ENCODE data around the gene GPC6.
A peak's percentile ranks its signal among the peaks of the same experiment; 100 is the strongest.

GPC6 gene

GRCh38 chr13:93758575-93758974 lies 532.0 kb downstream of the GPC6 start:
- DNase-seq, result no peak

- no peak for DNase-seq
Measured at GRCh38 chr13:93762708-93763426, 536.3 kb downstream of the GPC6 start.

- no peak for DNase-seq
Measured at GRCh38 chr13:93765062-93765461, 538.5 kb downstream of the GPC6 start.

GRCh38 chr13:93765811-93766210 lies 539.2 kb downstream of the GPC6 start:
- DNase-seq, result no peak

GRCh38 chr13:93766719-93767118 lies 540.1 kb downstream of the GPC6 start:
- no peak for DNase-seq

- DNase-seq, result no peak
Measured at GRCh38 chr13:93767180-93767916, 540.7 kb downstream of the GPC6 start.

GRCh38 chr13:93767917-93768409 lies 541.4 kb downstream of the GPC6 start:
- DNase-seq, result no peak

DNA sequence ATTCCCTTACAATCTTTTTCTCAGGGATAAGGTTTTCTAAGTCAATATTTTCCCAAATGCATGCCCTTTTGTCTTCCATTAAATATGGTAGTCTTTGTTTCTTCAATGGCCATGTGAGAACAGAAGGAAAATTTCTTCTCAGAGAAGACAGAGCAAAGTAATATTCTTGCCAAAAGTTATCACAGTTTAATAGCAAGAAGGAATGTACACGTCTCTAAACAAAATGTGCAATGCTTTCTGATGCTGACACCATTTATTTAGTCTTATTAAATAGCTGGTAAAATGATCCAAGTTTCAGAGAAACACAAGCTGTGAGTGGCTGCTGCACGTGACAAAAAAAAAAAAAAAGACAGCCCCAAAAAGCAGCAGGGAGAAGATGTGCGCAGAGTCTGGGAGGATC lies 542.5 kb downstream of the GPC6 start:
- DNase-seq, result no peak

GRCh38 chr13:93769607-93770006 lies 543.0 kb downstream of the GPC6 start:
- no peak for DNase-seq

GRCh38 chr13:93771227-93771626 lies 544.6 kb downstream of the GPC6 start:
- DNase-seq, result no peak

GRCh38 chr13:93771782-93772181 lies 545.2 kb downstream of the GPC6 start:
- DNase-seq, result no peak

GRCh38 chr13:93774506-93774905 lies 547.9 kb downstream of the GPC6 start:
- no peak for DNase-seq

GRCh38 chr13:93775027-93775426 lies 548.4 kb downstream of the GPC6 start:
- DNase-seq, result no peak

- DNase-seq, result no peak
Measured at GRCh38 chr13:93775507-93776108, 549.0 kb downstream of the GPC6 start.

GRCh38 chr13:93776936-93777335 lies 550.3 kb downstream of the GPC6 start:
- DNase-seq, result no peak

DNA sequence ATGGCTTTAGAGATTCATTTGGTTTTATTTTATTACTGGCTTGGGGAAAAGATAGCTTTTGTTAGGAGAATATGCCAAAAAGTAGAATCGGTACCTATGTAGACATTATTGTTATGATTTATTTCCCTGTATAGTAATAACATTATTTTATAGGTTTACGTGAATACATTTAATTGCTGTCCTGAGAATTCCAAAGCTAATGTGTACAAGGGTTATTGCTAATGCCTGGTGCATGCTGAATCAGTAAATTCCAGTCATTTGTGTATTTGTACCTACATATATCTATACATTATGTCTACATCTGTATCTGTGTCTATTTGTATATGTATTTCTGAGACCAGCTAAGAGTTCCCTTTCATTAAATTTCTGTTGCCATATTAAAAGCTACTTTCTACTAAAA lies 550.9 kb downstream of the GPC6 start:
- no peak for DNase-seq

GRCh38 chr13:93778548-93778947 lies 551.9 kb downstream of the GPC6 start:
- no peak for DNase-seq

- no peak for DNase-seq
Measured at GRCh38 chr13:93784191-93784590, 557.6 kb downstream of the GPC6 start.

- peak; percentile 38 for DNase-seq
Measured at GRCh38 chr13:93786846-93787489, 560.4 kb downstream of the GPC6 start.

DNA sequence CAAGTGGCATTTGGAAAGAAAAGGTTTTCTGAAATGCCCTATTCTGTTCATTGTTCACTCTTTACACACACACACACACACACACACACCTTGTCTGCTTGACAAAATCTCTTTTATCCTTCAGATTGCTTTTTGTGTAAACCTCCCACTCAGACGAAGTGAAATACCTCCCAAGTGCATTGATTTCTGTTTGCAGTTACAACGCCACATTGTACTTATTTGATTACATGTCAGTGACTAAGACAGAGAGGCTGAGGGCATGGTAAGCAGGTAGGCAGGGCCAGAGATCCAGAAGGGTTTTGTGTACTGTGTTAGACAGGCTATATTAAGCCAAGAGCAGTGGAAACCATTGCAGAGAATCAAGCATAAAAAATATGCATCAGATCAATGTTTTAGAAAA lies 561.8 kb downstream of the GPC6 start:
- no peak for DNase-seq

GRCh38 chr13:93789058-93789457 lies 562.5 kb downstream of the GPC6 start:
- DNase-seq, result no peak

- DNase-seq, result no peak
Measured at GRCh38 chr13:93794197-93794885, 567.7 kb downstream of the GPC6 start.

DNA sequence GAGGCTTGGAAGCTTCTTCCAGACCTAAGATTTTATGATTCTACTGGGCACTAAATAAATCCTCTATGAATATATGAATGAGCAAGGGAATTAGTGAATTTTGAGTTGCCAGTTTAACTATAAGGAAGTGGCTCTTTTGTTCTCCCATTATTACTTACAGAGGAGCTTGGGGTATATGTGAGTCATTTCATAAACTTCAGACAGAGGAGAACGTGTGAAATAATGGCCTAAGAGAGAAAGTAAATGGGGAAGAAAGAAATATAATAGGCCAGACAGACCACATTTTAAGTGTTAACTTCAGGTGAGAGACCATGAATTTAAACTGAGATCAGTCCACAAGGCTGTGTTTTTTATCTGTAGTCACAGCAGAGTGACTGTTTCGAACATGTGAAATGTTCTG lies 570.9 kb downstream of the GPC6 start:
- DNase-seq, result no peak
